ENCODE measurements around the gene RPL36A.

The RPL36A gene

GRCh38 chrX:101442085-101442484 is 51.3 kb downstream of the RPL36A start:
- DNase-seq (ENCODE audit: low read depth) = no peak
